Measurements from ENCODE around the gene KCNT2.

DNA sequence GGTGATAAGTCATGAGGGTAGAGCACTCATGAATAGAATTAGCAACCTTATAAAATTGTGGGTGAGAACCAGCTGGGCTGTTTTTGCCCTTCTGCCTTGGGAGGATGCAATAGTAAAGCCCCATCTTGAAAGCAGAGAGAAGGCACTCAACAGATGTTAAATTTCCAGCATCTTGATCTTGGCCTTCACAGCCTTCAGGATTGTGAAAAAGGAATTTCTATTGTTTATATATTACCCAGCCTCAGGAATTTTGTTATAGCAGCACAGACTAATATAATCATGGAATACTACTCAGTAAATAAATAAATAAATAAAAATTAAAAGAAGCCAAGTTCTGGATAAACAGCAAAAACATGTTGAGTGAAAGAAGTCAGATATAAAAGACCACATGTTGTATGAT, 175.2 kb downstream of the KCNT2 start:
- TF ChIP-seq, protein P1, sequence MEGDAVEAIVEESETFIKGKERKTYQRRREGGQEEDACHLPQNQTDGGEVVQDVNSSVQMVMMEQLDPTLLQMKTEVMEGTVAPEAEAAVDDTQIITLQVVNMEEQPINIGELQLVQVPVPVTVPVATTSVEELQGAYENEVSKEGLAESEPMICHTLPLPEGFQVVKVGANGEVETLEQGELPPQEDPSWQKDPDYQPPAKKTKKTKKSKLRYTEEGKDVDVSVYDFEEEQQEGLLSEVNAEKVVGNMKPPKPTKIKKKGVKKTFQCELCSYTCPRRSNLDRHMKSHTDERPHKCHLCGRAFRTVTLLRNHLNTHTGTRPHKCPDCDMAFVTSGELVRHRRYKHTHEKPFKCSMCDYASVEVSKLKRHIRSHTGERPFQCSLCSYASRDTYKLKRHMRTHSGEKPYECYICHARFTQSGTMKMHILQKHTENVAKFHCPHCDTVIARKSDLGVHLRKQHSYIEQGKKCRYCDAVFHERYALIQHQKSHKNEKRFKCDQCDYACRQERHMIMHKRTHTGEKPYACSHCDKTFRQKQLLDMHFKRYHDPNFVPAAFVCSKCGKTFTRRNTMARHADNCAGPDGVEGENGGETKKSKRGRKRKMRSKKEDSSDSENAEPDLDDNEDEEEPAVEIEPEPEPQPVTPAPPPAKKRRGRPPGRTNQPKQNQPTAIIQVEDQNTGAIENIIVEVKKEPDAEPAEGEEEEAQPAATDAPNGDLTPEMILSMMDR (IDR thresholded peaks at IDR 0.05; ENCODE audit: low read depth, low read length, poor library complexity, severe bottlenecking), result no peak
- TF ChIP-seq EZH2phosphoT487 (IDR thresholded peaks at IDR 0.05; ENCODE audit: borderline replicate concordance, low read length), result no peak

Data from DOHH2 (cell line).